ENCODE results near the gene MPC2.

DNA sequence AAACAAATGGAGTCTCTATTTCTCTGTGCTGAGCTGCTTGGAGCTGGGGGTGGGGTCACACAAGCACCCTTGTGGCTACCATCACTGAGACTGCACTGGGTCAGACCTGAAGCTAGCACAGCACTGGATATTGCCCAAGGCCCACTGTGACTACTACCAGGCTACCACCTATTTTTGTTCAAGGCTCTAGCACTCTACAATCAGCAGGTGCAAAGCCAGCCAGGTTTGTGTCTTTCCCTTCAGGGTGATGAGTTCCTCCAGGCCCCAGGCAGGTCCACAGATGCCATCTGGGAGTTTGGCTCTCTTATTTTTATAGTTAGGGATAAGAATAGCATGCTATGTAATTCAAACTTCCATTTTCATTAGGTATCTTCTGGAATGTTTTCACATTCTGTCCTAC is 46.5 kb downstream of the MPC2 start:
- TF ChIP-seq, protein P1, sequence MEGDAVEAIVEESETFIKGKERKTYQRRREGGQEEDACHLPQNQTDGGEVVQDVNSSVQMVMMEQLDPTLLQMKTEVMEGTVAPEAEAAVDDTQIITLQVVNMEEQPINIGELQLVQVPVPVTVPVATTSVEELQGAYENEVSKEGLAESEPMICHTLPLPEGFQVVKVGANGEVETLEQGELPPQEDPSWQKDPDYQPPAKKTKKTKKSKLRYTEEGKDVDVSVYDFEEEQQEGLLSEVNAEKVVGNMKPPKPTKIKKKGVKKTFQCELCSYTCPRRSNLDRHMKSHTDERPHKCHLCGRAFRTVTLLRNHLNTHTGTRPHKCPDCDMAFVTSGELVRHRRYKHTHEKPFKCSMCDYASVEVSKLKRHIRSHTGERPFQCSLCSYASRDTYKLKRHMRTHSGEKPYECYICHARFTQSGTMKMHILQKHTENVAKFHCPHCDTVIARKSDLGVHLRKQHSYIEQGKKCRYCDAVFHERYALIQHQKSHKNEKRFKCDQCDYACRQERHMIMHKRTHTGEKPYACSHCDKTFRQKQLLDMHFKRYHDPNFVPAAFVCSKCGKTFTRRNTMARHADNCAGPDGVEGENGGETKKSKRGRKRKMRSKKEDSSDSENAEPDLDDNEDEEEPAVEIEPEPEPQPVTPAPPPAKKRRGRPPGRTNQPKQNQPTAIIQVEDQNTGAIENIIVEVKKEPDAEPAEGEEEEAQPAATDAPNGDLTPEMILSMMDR (conservative IDR thresholded peaks at IDR 0.05; ENCODE audit: low read length): no peak
- no peak for TF ChIP-seq EZH2phosphoT487 (IDR thresholded peaks at IDR 0.05; ENCODE audit: borderline replicate concordance)

Measured in Loucy (cell line).